ENCODE results near the gene GRID1.
A peak's percentile ranks its signal among the peaks of the same experiment; 100 is the strongest.
"Not testable (repeated sequence)": the region's sequence is repeated elsewhere in the genome, so short reads cannot be mapped to it uniquely, and the experiment has no call there.

GRID1 gene

DNA sequence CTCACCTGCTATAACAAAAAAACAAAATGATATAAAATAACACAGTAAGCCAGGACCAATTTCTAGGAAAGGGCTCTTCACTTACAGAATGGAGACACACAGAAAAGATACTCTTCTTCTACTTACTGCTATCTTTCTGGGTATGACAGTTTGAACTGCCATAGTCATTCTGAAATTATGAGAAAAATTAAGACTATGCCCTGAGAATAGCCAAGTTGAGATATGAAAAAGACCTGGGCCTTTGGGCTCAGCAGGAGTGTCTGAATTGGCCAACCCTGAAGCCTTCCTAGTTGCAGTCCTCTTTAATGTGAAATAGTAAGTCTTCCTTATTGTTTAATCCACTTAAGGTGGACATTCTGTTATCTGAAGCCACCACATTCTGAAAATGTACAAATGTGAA is 519.5 kb downstream of the GRID1 start:
- DNase-seq: no peak

DNA sequence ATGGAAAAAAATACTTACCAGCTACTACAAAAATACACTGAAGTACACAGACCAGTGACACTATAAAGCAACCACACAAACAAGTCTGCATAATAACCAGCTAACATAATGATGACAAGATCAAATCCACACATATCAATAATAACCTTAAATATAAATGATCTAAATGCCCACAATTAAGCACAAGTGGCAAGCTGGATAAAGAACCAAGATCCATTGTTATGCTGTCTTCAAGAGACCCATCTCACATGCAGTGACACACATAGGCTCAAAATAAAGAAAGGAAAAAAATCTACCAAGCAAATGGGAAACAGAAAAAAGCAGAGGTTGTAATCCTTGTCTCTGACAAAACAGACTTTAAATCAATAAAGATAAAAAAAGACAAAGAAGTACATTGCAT is 527.9 kb downstream of the GRID1 start:
- not testable (repeated sequence) for DNase-seq

- DNase-seq: no peak
Measured at GRCh38 chr10:85832988-85833387, 533.6 kb downstream of the GRID1 start.

DNA sequence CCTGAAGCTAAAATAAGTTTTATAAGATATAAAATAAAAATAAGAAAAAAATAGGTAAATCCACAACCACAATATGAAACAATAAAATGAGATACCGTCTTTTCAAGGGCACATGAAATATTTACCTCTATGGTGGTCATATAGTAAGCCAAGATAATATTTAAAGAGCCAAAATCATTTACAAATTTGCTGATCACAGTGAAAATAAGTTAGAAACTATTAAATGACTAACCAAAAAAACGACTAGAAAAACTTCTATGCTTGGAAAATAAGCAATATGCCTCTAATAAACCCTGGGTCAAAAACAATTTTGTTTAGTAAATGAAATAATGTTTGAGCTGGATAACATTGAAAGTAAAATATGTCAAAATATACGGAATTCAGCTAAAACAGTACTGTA is 535.2 kb downstream of the GRID1 start:
- no peak for DNase-seq

DNA sequence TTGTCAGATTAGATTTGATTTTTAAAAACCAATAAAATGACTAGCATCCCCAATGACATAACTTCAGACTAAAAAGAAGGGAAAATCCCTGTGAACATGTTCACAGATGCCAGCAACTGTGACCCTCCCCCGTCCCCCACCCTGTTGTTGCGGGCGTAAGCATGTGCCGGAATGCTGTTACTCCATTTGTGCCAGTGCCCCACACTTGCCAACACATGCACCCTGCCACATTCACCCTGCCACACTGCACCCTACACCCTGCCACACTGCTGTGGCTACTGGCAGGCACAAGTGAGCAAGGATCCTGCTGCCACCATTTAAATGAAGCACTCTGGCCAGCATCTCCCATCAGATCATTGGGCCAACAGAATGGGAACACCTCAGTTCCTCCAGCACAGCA is 540.2 kb downstream of the GRID1 start:
- DNase-seq: no peak

DNA sequence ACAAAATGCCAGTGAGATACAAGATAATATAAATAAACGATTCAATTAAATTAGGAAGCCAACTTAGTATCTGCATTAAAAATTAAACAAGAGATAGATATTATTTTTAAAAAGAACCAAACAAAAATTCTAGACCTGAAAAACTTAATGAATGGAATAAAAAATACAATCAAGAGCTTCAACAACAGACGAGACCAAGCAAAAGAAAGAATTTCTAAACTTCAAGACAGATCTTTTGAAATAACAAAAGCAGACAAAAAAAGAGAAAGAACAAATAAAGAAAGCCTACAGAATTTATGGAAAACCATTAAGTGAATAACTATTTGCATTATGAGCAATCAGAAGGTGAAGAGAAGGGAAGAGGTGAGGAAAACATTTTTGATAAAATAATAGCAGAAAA is 555.2 kb downstream of the GRID1 start:
- DNase-seq: no peak

GRCh38 chr10:85810674-85811073 is 555.9 kb downstream of the GRID1 start:
- DNase-seq: no peak

DNA sequence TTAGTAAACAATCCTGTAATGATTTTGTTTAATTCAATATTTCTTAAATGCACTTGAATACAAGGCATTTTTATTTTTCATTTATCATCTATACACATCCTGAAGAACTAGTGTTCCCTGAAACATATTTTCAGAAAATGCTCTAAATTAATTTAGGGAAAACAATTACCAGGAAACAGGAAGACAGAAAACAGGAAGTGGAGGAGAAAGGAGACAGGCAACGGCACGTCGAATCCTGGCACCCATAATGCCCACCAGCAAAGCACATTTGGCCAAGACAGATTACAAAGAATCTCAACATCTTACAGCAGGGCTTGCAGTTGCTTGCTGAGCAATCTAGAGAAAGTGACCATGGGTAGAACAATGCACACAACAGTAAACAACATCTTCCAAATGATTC is 571.1 kb downstream of the GRID1 start:
- DNase-seq: no peak

- no peak for DNase-seq
Measured at GRCh38 chr10:85794553-85794952, 572.0 kb downstream of the GRID1 start.

DNA sequence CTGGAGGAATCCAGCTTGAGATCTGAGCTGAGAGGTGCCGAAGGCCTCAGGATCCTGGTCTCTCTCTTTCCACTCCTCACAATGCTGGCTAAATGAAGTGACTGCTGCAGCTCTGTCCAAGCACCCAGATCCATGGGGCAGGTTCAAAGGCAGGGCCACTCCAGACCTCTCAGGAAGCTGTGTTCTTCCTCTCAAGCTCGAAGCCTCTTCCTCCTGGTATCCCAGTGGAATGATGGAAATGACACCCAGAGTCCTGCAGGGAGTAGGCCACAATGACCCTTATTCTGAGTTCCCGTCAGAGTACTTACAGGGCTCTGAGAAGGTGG is 574.1 kb downstream of the GRID1 start:
- DNase-seq: no peak

- DNase-seq: no peak
Measured at GRCh38 chr10:85791818-85792532, 574.6 kb downstream of the GRID1 start.

GRCh38 chr10:85789982-85790789 is 576.4 kb downstream of the GRID1 start:
- no peak for DNase-seq

GRCh38 chr10:85789125-85789524 is 577.5 kb downstream of the GRID1 start:
- DNase-seq: no peak

- no peak for DNase-seq
Measured at GRCh38 chr10:85788570-85788969, 578.0 kb downstream of the GRID1 start.

DNA sequence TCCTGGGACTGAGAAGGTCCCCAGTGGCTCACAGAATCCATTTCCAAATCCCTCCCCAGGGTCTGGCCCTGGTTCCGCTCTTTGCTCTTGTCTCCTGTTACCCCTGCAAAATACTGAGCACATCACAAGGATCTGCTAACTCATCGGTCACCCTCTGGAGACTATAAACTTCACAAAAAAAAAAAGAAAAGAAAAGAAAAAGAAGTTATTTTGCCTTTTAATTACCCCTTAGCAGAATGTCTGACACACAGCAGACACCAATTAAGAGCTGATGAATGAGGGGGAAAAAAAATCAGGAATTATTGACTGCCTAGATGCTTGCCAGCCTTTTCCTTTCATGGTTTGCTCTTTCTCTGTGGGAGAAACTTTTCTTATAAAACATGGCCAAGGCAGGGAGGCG is 578.7 kb downstream of the GRID1 start:
- no peak for DNase-seq

GRCh38 chr10:85787393-85787792 is 579.2 kb downstream of the GRID1 start:
- DNase-seq: no peak

DNA sequence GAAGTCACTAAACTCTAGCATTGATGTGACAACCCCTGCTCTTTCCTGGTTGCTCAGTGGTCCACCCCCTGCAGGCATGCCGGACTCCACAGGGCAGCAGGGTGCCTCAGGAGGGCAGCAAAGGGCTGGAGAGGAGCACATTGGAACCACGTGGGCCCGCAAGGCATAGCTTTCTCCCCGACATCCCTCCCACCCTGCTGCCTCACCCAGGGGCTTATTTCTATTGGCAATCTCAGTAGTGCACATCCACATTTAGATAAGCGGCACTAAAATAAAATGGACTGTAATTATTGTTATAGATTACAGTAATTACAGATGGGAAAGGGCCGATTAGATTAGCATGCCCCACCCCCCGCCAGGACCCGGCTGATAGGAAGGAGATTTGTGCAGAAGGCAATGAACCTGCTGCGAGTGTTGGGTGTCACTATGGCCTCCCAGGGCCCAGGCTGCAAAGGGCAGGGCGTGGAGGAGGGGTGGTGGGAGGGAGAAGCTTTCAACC is 580.1 kb downstream of the GRID1 start:
- DNase-seq: peak; percentile 19

DNA sequence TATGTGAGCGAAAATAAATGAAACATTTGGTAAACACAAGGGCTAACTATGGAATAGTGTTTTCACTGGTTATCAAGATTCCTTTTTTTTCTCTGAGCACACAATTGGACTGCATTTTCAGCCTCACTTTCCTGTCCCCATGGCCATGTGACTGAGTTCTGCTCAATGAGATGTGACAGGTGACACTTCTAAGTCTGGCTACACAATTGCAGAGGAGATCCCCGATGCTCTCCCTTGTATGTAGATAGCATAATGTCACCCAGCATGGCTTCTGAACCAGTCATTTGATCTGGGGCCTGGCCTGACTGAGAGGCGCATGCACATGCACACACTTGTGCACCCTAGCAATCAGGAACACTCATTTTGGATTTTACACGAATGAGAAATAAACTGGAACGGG is 581.8 kb downstream of the GRID1 start:
- DNase-seq: no peak

DNA sequence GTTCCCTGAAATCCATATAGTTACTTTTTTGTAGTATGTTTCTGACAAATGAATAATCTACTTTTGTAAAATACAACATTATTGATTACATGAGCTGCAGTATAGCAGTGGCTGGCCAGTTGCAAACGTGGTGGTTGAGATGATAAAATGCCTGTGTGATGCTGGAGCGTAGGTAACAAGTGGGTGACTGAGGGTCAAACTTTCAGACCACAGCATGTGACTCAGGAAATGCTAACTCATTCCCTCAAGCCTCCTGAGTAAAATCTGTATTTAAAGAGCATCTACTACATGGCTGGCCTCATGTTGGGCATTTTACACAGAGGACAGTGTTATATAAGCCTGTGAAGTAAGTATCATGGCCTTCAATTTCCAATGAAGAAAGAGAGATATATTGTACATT is 585.2 kb downstream of the GRID1 start:
- DNase-seq: no peak

- no peak for DNase-seq
Measured at GRCh38 chr10:85778074-85778473, 588.5 kb downstream of the GRID1 start.

DNA sequence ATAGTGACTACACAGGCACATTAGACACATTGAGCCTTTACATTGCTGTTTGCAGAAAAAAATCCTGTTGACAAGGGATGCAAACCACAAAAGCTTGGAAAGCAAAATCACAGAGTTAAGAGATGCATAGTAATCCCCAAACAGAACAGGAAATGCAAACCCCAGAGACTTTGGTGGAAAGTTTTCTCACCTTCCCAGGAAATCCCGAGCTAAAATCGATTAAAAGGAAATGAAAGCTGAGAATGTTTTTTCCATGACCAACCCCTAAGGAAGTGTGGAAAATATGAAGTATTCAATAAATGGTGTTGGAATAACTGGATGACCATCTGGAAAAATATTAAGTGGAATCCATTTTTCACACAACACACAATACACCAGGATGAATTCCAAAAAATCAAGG is 598.7 kb downstream of the GRID1 start:
- no peak for DNase-seq

GRCh38 chr10:85764108-85764507 is 602.5 kb downstream of the GRID1 start:
- DNase-seq: no peak

- DNase-seq: no peak
Measured at GRCh38 chr10:85761906-85762445, 604.6 kb downstream of the GRID1 start.

- DNase-seq: no peak
Measured at GRCh38 chr10:85741626-85742300, 624.8 kb downstream of the GRID1 start.
